HG03575 (cell line): ENCODE data around the gene CCDC78.

ENCODE experiments used
- ATAC-seq: cut with Tn5 transposase; IDR thresholded peaks from one replicate; pipeline ENCODE4 v1.9.1; 2021; ENCODE audit not compliant: unreplicated experiment, insufficient number of reproducible peaks, low FRiP score; ENCODE audit errors: extremely low read depth

Gene CCDC78

GRCh38 chr16:741986-742629, 15.9 kb upstream of the CCDC78 start:
- no peak for ATAC-seq

- no peak for ATAC-seq
These were observed 14.7 kb upstream of the CCDC78 start, which contains the start of gene CIAO3 for GRCh38 chr16:740764-741505. CIAO3 (minus strand) TSS chr16:740997; CDS start chr16:740985, 12 bp downstream.

- ATAC-seq: no peak
These were observed 14.2 kb upstream of the CCDC78 start for GRCh38 chr16:740459-740763.

GRCh38 chr16:739560-740458, 13.6 kb upstream of the CCDC78 start:
- no peak for ATAC-seq

- ATAC-seq: no peak
These were observed 10.8 kb upstream of the CCDC78 start for GRCh38 chr16:736936-737481.

- no peak for ATAC-seq
These were observed 9.8 kb upstream of the CCDC78 start for GRCh38 chr16:735982-736453.

GRCh38 chr16:734981-735881, 9.0 kb upstream of the CCDC78 start:
- no peak for ATAC-seq

GRCh38 chr16:734208-734980, 8.2 kb upstream of the CCDC78 start:
- ATAC-seq: no peak

- no peak for ATAC-seq
These were observed 7.4 kb upstream of the CCDC78 start for GRCh38 chr16:733382-734207.

GRCh38 chr16:732936-733335, 6.7 kb upstream of the CCDC78 start:
- ATAC-seq: no peak

GRCh38 chr16:732332-732731, 6.1 kb upstream of the CCDC78 start:
- ATAC-seq: no peak

GRCh38 chr16:730666-731509, 4.6 kb upstream of the CCDC78 start:
- ATAC-seq: no peak

GRCh38 chr16:729768-730665, 3.8 kb upstream of the CCDC78 start:
- ATAC-seq: no peak

GRCh38 chr16:728890-729744, 2.9 kb upstream of the CCDC78 start:
- no peak for ATAC-seq
